ENCODE results near the gene GLYR1. TPM values are rescaled to one million over a fixed set of nuclear protein-coding genes. Genes with fewer than 3 reads are reported as not detected.

Gene GLYR1
- total and polyA plus RNA-seq, 2 of the 4 experiments (the other 2 are of a cell fraction): 26.0 to 54.2 TPM

- no peak overlapping the region for H3K56ac ChIP-seq (ENCODE audit: extremely low read depth, insufficient read depth, low read length)
- no peak overlapping the region for H2AFZ ChIP-seq (replicated peaks; ENCODE audit: low read length, poor library complexity)
- POLR2A ChIA-PET (ENCODE audit: unreplicated experiment): no interaction called here
- H3K27ac ChIP-seq (ENCODE audit: insufficient read depth, low read length): no peak overlapping the region
- no peak for ATAC-seq (ENCODE audit: low read depth)
- H3K27me3 ChIP-seq (ENCODE audit: control insufficient read depth, insufficient read depth, low read length): no peaks in the 10 kb centered on the region
- intact Hi-C loops (cut with micrococcal nuclease) (no loop called here), in situ Hi-C loops (cut with MboI; ENCODE audit: low sequenced_read_pairs) (no loop called here), dilution Hi-C loops (cut with HindIII; ENCODE audit: low sequenced_read_pairs, unreplicated experiment) (no loop called here)
- H3K36me3 ChIP-seq (ENCODE audit: control insufficient read depth, insufficient read depth, low read length): peaks cover 40% of the 10 kb centered on the region
- no peak overlapping the region for H3K9ac ChIP-seq (ENCODE audit: low read depth, low read length)
- H3K4me3 ChIP-seq (ENCODE audit: insufficient read depth, low read depth, low read length): no peak overlapping the region
- H2BK5ac ChIP-seq (ENCODE audit: low read depth, low read length, poor library complexity, severe bottlenecking): no peak overlapping the region
- peaks cover 59% of the 10 kb centered on the region for H4K20me1 ChIP-seq (ENCODE audit: insufficient read depth, low read length)
- 0 out of 2 replicates have a peak, but pooled peaks cover 3% of the 10 kb centered on the region for H3K9me1 ChIP-seq (ENCODE audit: insufficient read depth, low read length)
- H3K4me2 ChIP-seq (ENCODE audit: low read depth, low read length): no peak overlapping the region
- no peak overlapping the region for H2AK5ac ChIP-seq (ENCODE audit: low read depth, low read length)
- no peak overlapping the region for H3K14ac ChIP-seq (replicated peaks; ENCODE audit: low read depth, low read length)
- H4K5ac ChIP-seq (ENCODE audit: low read depth, low read length): no peak overlapping the region
- H3K18ac ChIP-seq (ENCODE audit: low read depth, low read length): no peak overlapping the region
- TF ChIP-seq ELK1 (IDR thresholded peaks at IDR 0.05; ENCODE audit: borderline replicate concordance, low read depth, low read length) (no peak), CTCF (conservative IDR thresholded peaks at IDR 0.05; ENCODE audit: low read depth, low read length) (no peak), CEBPB (IDR thresholded peaks at IDR 0.05; ENCODE audit: low read depth, low read length) (no peak), MXI1 (IDR thresholded peaks at IDR 0.05; ENCODE audit: borderline replicate concordance, low read depth, low read length) (no peak), BHLHE40 (IDR thresholded peaks at IDR 0.05; ENCODE audit: low read depth, low read length) (no peak), NFE2L2 (IDR thresholded peaks at IDR 0.05; ENCODE audit: low read depth, low read length) (no peak), RCOR1 (IDR thresholded peaks at IDR 0.05; ENCODE audit: insufficient replicate concordance, low read length) (no peak), CHD1 (IDR thresholded peaks at IDR 0.05; ENCODE audit: low read depth, low read length) (no peak), FOS (IDR thresholded peaks at IDR 0.05; ENCODE audit: low read depth, low read length) (no peak), POLR2A (IDR thresholded peaks at IDR 0.05; ENCODE audit: low read depth, low read length) (no peak), RFX5 (IDR thresholded peaks at IDR 0.05; ENCODE audit: low read depth, low read length) (no peak), USF2 (IDR thresholded peaks at IDR 0.05; ENCODE audit: low read depth, low read length) (no peak), RAD21 (IDR thresholded peaks at IDR 0.05; ENCODE audit: low read length) (no peak), SMC3 (IDR thresholded peaks at IDR 0.05; ENCODE audit: low read depth, low read length) (no peak), MAZ (IDR thresholded peaks at IDR 0.05; ENCODE audit: borderline replicate concordance, low read depth, low read length) (no peak), MAFK (IDR thresholded peaks at IDR 0.05; ENCODE audit: low read depth, low read length) (no peak)
- no peak overlapping the region for H3K4ac ChIP-seq (ENCODE audit: low read depth, low read length)
- no peak overlapping the region for H3K23ac ChIP-seq (ENCODE audit: low read depth, low read length)
- H2BK120ac ChIP-seq (ENCODE audit: low read depth, low read length): no peak overlapping the region
- 97% methylated on average over 8 of the region's 12 CpGs; no CpG with 5 or more reads in 1 of the 2 experiments for WGBS, 2 experiments (ENCODE audit: extremely low coverage in 2 of 2, insufficient read length in 1 of 2)
- no peak overlapping the region for H4K8ac ChIP-seq (ENCODE audit: low read depth in 2 of 2, low read length in 2 of 2)
- no peaks in the 10 kb centered on the region; the same call in 1 of the 2 replicates for H3K4me1 ChIP-seq (ENCODE audit: control insufficient read depth, insufficient read depth, low read length)
- no peak overlapping the region for H2AK9ac ChIP-seq (replicated peaks; ENCODE audit: low read depth, low read length, poor library complexity)
- CTCF ChIA-PET: interaction anchor here (1.3 kb wide), 1 partner anchor 18 kb away, joined by 3 read pairs; no protein-coding TSS in a partner anchor
- no peak for DNase-seq
- H2BK20ac ChIP-seq (ENCODE audit: low read depth, low read length): no peak overlapping the region
- BruUV-seq (replicated peaks): no TSS peak
- H4K91ac ChIP-seq (ENCODE audit: insufficient read depth, low read depth, low read length): no peak overlapping the region
- no peak overlapping the region for H2BK15ac ChIP-seq (ENCODE audit: low read depth, low read length)
- peaks cover 20 to 76% of the 10 kb centered on the region in 2 experiments for H3K79me1 ChIP-seq (ENCODE audit: low read depth in 1 of 2, low read length in 2 of 2)
- H3K9me3 ChIP-seq (ENCODE audit: control insufficient read depth, insufficient read depth, low read length): no peaks in the 10 kb centered on the region
Observed at GRCh38 chr16:4866586-4866985, 19.5 kb upstream of the GLYR1 start.
